A549 (cell line): ENCODE results near the gene SDF2.

Source experiments
- EP300 ChIP-seq, 2 experiments: fragments of >200 bp; sonication (Bioruptor Twin); formaldehyde crosslinking; IDR thresholded peaks; 2 replicates in 1 of 2; 3 replicates in 1 of 2; pipeline ENCODE4 v1.6.1; 2016 to 2017
- JUNB ChIP-seq: fragments of >200 bp; sonication (Bioruptor Twin); formaldehyde crosslinking; IDR thresholded peaks from 2 replicates; pipeline ENCODE4 v1.6.1; 2016
- MYC ChIP-seq: IDR thresholded peaks from 2 replicates; pipeline ENCODE4 v1.6.1; 2012; ENCODE audit warnings: mild to moderate bottlenecking, inconsistent platforms, low read length, improper control_type of control experiment, borderline replicate concordance
- POLR2A ChIP-seq: IDR thresholded peaks from 2 replicates; pipeline ENCODE4 v1.6.1; 2012; ENCODE audit warnings: mild to moderate bottlenecking, low read length
- ZC3H11A ChIP-seq: fragments of 450-650 bp; IDR thresholded peaks from 2 replicates; pipeline ENCODE4 v1.6.1; 2014; ENCODE audit warnings: antibody characterized with exemption, mild to moderate bottlenecking
- ZFP36 ChIP-seq: fragments of 450-650 bp; IDR thresholded peaks from 2 replicates; pipeline ENCODE4 v1.6.1; 2014; ENCODE audit warnings: borderline replicate concordance; ENCODE audit not compliant: partially characterized antibody
- ZSCAN20 ChIP-seq: fragments of 250-450 bp; sonication (Bioruptor Pico); IDR thresholded peaks from 2 replicates; pipeline ENCODE4 v1.8.0; 2022; ENCODE audit warnings: mild to moderate bottlenecking, moderate library complexity
- TF ChIP-seq, protein P1 (sequence below): fragments of >200 bp; sonication (Bioruptor Twin); formaldehyde crosslinking; IDR thresholded peaks from 3 replicates; pipeline ENCODE4 v1.5.1; 2016
- TF ChIP-seq, protein P2 (sequence below): fragments of 450-650 bp; IDR thresholded peaks from 2 replicates; pipeline ENCODE4 v1.6.1; 2014; ENCODE audit warnings: antibody characterized with exemption

DNA sequence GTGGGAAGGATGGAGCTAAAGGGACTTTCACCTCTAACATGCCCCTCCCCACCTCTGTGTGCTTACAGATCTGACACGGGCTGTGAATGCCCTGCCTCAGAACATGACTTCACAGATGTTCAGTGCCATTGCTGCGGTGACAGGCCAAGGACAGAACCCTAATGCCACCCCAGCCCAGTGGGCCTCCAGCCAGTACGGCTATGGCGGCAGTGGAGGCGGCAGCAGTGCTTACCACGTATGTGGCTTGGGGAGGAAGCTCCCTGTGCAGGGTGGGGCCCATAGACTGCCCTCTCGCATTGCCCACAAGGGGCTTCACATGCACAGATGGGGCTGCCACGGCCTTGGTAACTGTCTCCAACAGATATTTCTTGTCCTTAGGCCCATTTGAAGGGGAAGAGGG is 38.6 kb upstream of the SDF2 start:
- TF ChIP-seq ZSCAN20, result no peak
- TF ChIP-seq, protein P1, sequence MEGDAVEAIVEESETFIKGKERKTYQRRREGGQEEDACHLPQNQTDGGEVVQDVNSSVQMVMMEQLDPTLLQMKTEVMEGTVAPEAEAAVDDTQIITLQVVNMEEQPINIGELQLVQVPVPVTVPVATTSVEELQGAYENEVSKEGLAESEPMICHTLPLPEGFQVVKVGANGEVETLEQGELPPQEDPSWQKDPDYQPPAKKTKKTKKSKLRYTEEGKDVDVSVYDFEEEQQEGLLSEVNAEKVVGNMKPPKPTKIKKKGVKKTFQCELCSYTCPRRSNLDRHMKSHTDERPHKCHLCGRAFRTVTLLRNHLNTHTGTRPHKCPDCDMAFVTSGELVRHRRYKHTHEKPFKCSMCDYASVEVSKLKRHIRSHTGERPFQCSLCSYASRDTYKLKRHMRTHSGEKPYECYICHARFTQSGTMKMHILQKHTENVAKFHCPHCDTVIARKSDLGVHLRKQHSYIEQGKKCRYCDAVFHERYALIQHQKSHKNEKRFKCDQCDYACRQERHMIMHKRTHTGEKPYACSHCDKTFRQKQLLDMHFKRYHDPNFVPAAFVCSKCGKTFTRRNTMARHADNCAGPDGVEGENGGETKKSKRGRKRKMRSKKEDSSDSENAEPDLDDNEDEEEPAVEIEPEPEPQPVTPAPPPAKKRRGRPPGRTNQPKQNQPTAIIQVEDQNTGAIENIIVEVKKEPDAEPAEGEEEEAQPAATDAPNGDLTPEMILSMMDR, result no peak
- no peak for TF ChIP-seq MYC
- no peak for TF ChIP-seq EP300 (IDR thresholded peaks at IDR 0.05)
- TF ChIP-seq POLR2A, result no peak
- TF ChIP-seq ZC3H11A, result no peak
- no peak for TF ChIP-seq ZFP36
- TF ChIP-seq, protein P2, sequence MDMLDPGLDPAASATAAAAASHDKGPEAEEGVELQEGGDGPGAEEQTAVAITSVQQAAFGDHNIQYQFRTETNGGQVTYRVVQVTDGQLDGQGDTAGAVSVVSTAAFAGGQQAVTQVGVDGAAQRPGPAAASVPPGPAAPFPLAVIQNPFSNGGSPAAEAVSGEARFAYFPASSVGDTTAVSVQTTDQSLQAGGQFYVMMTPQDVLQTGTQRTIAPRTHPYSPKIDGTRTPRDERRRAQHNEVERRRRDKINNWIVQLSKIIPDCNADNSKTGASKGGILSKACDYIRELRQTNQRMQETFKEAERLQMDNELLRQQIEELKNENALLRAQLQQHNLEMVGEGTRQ, result no peak
- no peak for TF ChIP-seq JUNB
